KBM-7 (cell line): ENCODE results near the gene CDKAL1.
"Not testable (repeated sequence)": the region's sequence is repeated elsewhere in the genome, so short reads cannot be mapped to it uniquely, and the experiment has no call there.

Experiments used
- DNase-seq: peaks from one replicate; pipeline ENCODE4 v3.0.0-alpha.2; 2015
- in situ Hi-C: fragments of 300-500 bp; cut with MboI; formaldehyde crosslinking; loops from 2 replicates; pipeline ENCODE4 v1.14.3; 2020; ENCODE audit warnings: low sequenced_read_pairs, low pct_unique_long_range_greater_than_20kb, mixed read lengths

Gene CDKAL1

GRCh38 chr6:20715135-20715806, 181.0 kb downstream of the CDKAL1 start:
- DNase-seq: no peak
- in situ Hi-C loops: no loop called here

GRCh38 chr6:20716865-20717264, 182.6 kb downstream of the CDKAL1 start:
- DNase-seq: peak; percentile 31
- in situ Hi-C loops: no loop called here

- DNase-seq: no peak
- in situ Hi-C loops: no loop called here
These were observed 183.5 kb downstream of the CDKAL1 start for GRCh38 chr6:20717743-20718142.

DNA sequence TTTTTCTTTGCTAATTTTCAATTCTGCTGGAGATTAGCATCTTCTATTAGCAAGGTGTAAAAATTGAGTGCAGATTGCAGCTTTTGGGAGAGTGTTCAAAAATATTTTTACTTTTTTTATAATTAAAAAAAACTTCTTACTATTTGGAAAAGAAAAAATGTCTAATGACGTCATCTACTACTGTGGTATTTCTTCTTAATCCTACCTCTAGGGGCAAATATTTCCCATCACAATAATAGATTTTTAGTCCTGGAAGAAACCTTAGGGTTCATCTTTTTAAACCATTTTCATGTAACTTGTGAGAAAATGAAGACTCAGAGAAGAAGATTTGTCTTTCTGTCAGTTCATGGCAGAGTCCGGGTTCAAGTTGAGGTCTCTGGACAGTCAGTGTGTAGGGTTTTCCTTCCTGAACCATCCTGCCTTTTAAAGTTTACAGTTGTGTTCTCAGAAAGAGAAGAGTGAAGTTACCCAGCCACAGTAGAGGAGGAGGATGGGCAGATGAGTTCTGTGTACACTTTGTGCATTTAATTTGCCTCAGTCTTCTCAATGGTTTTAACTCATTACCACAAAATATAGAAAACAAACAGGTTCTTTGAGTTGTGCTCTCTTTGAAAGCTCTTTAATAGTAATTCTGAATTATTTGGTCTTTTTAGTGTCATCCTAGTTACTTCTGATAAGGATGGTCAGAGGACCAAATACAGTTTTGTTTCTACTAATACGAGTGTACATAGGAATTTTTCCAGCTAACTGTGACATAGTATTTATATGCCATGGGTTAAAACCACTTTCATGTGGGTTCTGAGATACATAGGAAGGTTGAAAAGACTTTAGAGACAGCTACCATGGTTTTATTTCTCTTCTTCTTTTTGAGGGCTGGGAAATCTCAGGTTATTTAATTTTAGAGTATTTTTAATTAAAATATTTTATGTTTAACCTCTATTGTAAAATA, 184.7 kb downstream of the CDKAL1 start:
- peak; percentile 25 for DNase-seq
- in situ Hi-C loops: no loop called here

DNA sequence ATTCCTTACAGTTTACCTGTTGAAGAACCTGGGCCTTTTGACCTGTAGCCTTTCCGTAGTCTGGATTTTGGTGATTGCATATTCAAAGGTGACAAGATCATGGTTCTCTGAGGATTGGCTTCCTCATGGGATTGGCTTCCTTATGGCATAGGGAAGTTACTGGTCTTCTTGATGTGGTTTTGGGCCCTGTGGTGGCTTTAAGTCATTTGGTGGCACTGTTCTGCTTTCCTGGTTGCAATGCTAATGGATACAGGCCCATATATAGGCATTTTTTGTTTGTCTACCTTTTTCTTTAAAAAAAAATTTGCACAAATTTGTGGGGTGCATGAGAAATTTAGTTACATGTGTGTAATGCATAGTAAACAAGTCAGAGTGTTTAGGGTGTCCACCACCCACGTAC, 185.7 kb downstream of the CDKAL1 start:
- DNase-seq: peak; percentile 63
- in situ Hi-C loops: no loop called here

DNA sequence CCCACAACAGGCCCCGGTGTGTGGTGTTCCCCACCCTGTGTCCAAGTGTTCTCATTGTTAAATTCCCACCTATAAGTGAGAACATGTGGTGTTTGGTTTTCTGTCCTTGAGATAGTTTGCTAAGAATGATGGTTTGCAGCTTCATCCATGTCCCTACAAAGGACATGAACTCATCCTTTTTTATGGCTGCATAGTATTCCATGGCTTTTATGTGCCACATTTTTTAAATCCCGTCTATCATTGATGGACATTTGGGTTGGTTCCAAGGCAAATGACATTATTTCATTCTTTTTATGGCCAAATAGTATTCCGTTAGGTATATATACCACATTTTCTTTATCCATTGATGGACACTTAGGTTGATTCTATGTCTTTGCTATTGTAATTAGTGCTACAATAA, 186.9 kb downstream of the CDKAL1 start:
- DNase-seq, in situ Hi-C loops: not testable (repeated sequence)

DNA sequence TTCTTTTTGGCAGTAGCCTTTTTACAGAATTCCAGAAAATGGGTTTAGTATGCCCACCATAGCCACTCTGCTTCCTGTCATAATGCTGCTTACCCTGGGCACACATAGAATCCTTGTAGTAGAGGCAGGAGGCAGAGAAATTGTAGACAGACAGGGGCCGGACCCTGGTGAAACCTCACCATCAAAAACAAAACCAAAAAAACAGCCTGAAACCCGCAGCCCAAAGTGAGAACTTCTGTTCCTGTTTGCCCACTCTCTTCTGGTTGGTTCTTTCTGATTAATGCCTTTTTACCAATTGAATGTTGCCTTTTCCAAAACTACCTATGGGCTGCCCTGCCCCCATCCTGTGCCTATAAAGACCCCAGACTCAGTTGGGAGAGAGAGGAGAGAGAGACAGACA, 188.2 kb downstream of the CDKAL1 start:
- DNase-seq: no peak
- in situ Hi-C loops: no loop called here

GRCh38 chr6:20723236-20723635, 189.0 kb downstream of the CDKAL1 start:
- in situ Hi-C loops: no loop called here

DNA sequence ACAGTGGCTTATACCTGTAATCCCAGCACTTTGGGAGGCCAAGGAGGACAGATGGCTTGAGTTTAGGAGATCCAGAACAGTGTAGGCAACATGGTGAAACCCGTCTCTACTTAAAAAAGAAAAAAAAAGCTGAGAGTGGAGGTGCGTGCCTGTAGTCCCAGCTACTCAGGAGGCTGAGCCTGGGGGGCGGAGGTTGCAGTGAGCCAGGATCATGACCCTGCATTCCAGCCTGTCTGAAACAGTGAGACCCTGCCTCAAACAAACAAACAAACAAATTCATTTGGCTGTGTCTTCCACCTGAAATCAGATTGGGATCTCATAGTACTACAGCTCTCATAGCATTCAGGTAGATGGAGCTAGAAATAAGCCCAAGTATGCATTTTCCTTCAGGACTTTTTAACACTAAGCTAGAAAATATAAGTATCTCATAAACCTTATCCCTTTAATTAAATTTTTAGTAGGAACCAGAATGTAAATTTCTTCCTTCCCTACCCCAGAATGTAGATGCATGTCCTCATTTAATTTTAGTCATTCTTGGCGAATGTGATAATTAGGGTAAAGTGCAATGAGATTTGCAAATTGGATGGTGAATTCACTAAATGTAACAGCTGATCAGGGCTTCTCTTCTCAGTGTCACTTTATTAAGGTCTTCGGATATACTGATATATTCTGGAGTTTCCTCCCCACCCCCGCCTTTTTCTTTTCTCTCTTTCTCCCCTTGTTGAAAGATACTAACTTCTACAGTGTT, 190.4 kb downstream of the CDKAL1 start:
- in situ Hi-C loops: no loop called here
- no peak for DNase-seq

More at GRCh38 chr6:20723236-20723635, 189.0 kb downstream of the CDKAL1 start:
- DNase-seq: no peak

DNA sequence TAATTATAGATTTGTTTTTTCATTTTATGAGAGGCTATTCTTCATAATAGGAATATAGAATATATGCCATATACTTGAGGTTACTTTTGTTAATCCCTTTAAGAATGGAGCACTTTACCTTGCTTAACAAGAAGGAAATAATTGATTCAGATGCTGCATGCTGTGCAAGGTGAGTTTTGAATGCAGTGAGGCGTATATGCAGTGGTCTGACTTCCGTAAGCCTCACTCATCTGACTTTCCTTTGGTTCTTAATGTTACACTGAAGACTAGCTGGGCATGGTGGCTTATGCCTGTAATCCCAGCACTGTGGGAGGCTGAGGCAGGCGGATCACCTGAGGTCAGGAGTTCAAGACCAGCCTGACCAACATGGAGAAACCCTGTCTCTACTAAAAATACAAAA, 191.0 kb downstream of the CDKAL1 start:
- in situ Hi-C loops, DNase-seq: not testable (repeated sequence)

DNA sequence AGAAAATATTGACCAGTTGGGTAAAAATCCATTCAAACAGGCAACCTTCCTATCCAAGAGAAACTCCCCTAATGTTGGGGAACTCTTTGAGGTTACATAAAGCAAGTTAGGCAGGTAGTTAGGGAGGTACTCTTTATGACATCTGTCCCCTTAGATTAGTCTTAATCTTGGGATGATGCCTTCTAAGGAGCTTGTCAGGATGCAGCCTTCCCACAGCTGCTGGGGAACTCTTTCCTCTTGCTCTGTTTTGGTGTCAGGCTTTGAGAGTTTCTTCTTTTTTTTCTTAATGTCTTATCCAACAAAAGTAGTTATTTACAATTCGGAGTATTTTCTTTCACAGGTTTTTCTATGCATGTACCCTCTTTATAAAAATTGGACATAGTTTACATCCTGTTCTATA, 194.8 kb downstream of the CDKAL1 start:
- no peak for DNase-seq
- in situ Hi-C loops: no loop called here

DNA sequence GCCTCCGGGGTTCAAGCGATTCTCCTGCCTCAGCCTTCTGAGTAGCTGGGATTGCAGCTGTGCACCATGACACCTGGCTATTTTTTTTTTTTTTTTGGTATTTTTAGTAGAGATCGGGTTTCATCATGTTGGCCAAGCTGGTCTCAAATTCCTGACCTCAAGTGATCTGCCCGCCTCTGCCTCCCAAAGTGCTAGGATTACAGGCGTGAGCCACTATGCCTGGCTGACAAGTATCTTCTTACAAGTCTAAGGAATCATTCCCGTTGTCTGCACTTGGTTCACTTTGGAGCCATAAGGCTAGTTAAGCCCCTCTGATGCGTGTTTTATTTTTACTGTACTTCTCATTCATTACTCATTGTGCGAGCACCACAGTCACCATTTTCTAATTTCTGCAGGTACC, 198.1 kb downstream of the CDKAL1 start:
- DNase-seq, in situ Hi-C loops: not testable (repeated sequence)

GRCh38 chr6:20732896-20733295, 198.6 kb downstream of the CDKAL1 start:
- in situ Hi-C loops: no loop called here
- DNase-seq: no peak

GRCh38 chr6:20737912-20738311, 203.7 kb downstream of the CDKAL1 start:
- in situ Hi-C loops: no loop called here
- DNase-seq: no peak

GRCh38 chr6:20740088-20740487, 205.8 kb downstream of the CDKAL1 start:
- in situ Hi-C loops: no loop called here
- no peak for DNase-seq

DNA sequence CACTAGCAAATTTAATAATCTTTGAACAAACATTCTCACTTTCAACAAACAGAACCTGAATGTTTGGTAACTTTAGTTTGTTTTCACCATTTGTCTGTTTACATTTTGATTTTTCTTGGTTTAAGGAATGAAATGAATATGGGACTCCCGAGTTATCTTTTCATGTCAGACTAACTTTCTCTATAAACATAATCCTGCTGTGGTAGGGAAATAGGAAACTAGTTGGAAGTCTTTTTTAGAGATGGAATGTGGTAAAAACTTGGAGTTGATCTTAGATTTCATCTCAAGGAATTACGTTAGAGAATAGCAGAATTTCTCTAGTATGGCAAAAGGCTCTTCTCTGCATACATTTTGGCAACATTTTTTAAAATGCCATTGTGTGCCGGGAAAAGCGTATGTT, 206.5 kb downstream of the CDKAL1 start:
- no peak for DNase-seq
- in situ Hi-C loops: no loop called here

GRCh38 chr6:20741490-20741889, 207.2 kb downstream of the CDKAL1 start:
- in situ Hi-C loops: no loop called here
- no peak for DNase-seq

GRCh38 chr6:20744911-20745557, 210.8 kb downstream of the CDKAL1 start:
- no peak for DNase-seq
- in situ Hi-C loops: no loop called here

DNA sequence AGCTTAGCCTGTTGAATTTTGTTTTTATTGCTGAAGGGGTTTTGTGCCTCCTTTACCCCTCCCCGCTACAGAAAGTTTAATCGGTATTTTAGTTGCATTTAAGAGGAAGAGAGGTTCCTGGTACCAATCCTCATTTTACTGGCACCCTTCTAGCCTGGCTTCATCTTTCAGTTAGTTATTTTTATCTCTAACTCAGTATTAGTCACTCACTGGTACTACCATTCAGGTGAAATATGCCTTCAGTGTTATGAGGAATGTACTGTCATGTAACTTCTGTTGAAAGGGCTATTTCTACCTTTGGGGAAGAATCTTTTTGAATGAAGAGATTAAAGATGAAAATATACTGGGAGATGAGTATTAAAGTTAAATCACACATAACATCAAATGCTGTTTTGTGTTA, 211.8 kb downstream of the CDKAL1 start:
- in situ Hi-C loops: no loop called here
- DNase-seq: no peak
